GM06990 (cell line): ENCODE measurements around the gene MEI1.

ENCODE experiments used
- DNase-seq: peaks from one replicate; pipeline ENCODE4 v3.0.0-alpha.2; 2011; ENCODE audit not compliant: insufficient read length; ENCODE audit errors: extremely low read depth
- H3K27me3 ChIP-seq: replicated peaks from 2 replicates; pipeline ENCODE4 v1.6.0; 2011; ENCODE audit warnings: low read length; ENCODE audit not compliant: control insufficient read depth, insufficient read depth
- H3K36me3 ChIP-seq: 2 replicates; pipeline ENCODE4 v1.5.1; 2011; ENCODE audit warnings: low read length; ENCODE audit not compliant: control insufficient read depth, insufficient read depth
- H3K4me3 ChIP-seq: replicated peaks from 2 replicates; pipeline ENCODE4 v1.5.1; 2011; ENCODE audit warnings: low read depth, mild to moderate bottlenecking, control low read depth, low read length
- CTCF ChIP-seq: IDR thresholded peaks from 2 replicates; pipeline ENCODE4 v1.5.1; 2011; ENCODE audit warnings: low read length, control low read depth, mild to moderate bottlenecking, inconsistent platforms; ENCODE audit not compliant: insufficient read depth, poor library complexity, severe bottlenecking

Gene MEI1

GRCh38 chr22:41846268-41846987, 147.1 kb downstream of the MEI1 start:
- TF ChIP-seq CTCF: no peak
- DNase-seq: no peak
- Histone ChIP-seq H3K4me3 (no peak overlapping the region), H3K27me3 (no peaks in the 10 kb centered on the region), H3K36me3 (peaks cover 7% of the 10 kb centered on the region)

GRCh38 chr22:41847300-41847699, 148.0 kb downstream of the MEI1 start:
- Histone ChIP-seq H3K27me3 (no peaks in the 10 kb centered on the region), H3K4me3 (no peak overlapping the region), H3K36me3 (peaks cover 5% of the 10 kb centered on the region)
- no peak for DNase-seq
- TF ChIP-seq CTCF: no peak

GRCh38 chr22:41848468-41848867, 149.2 kb downstream of the MEI1 start:
- TF ChIP-seq CTCF: no peak
- peaks cover 2% of the 10 kb centered on the region for H3K36me3 ChIP-seq
- H3K27me3 ChIP-seq: no peaks in the 10 kb centered on the region
- no peak overlapping the region for H3K4me3 ChIP-seq
- no peak for DNase-seq
